Karpas-422 (cell line): Measurements from ENCODE around the gene COQ7. TPM values are rescaled to one million over a fixed set of nuclear protein-coding genes. Genes with fewer than 3 reads are reported as not detected.

Source experiments
- DNase-seq: peaks from one replicate; pipeline ENCODE4 v3.0.0-alpha.2; 2015
- H2AFZ ChIP-seq: fragments of 200-600 bp; sonication (generic); 2 replicates; pipeline ENCODE4 v1.6.1; 2014; ENCODE audit warnings: antibody characterized with exemption, low read length, mixed read lengths
- H3K27ac ChIP-seq: fragments of 200-600 bp; sonication (generic); 2 replicates; pipeline ENCODE4 v1.5.1; 2014; ENCODE audit warnings: mild to moderate bottlenecking, low read length, moderate library complexity
- H3K27me3 ChIP-seq: fragments of 200-600 bp; sonication (generic); 2 replicates; pipeline ENCODE4 v1.6.1; 2014; ENCODE audit warnings: low read length, mixed read lengths
- H3K36me3 ChIP-seq: fragments of 200-600 bp; sonication (generic); 2 replicates; pipeline ENCODE4 v1.6.1; 2014; ENCODE audit warnings: low read length, mixed read lengths; ENCODE audit not compliant: insufficient read depth
- H3K4me1 ChIP-seq: fragments of 200-600 bp; sonication (generic); 2 replicates; pipeline ENCODE4 v1.6.1; 2014; ENCODE audit warnings: mild to moderate bottlenecking, low read length, mixed read lengths
- H3K4me2 ChIP-seq: fragments of 200-600 bp; sonication (generic); 2 replicates; pipeline ENCODE4 v1.6.1; 2014; ENCODE audit warnings: low read length, low read depth, mild to moderate bottlenecking; ENCODE audit not compliant: poor library complexity, severe bottlenecking
- H3K4me3 ChIP-seq: fragments of 200-600 bp; sonication (generic); 2 replicates; pipeline ENCODE4 v1.5.1; 2014; ENCODE audit warnings: mild to moderate bottlenecking, antibody characterized with exemption, low read length, mixed read lengths
- H3K79me2 ChIP-seq: fragments of 200-600 bp; sonication (generic); 2 replicates; pipeline ENCODE4 v1.6.1; 2014; ENCODE audit warnings: mild to moderate bottlenecking, low read length, mixed read lengths
- H3K9ac ChIP-seq: fragments of 200-600 bp; sonication (generic); 2 replicates; pipeline ENCODE4 v1.6.0; 2014; ENCODE audit warnings: low read length
- H3K9me2 ChIP-seq: fragments of 200-600 bp; sonication (generic), shearing (Covaris generic); replicated peaks from 2 replicates; pipeline ENCODE4 v1.6.0; 2014; ENCODE audit warnings: mild to moderate bottlenecking, low read length, moderate library complexity; ENCODE audit not compliant: insufficient read depth
- H3K9me3 ChIP-seq: fragments of 300-700, 200-600 bp; sonication (generic); 2 replicates; pipeline ENCODE4 v1.6.1; 2014; ENCODE audit warnings: low read length, mixed read lengths
- H4K20me1 ChIP-seq: fragments of 200-600 bp; sonication (generic); 2 replicates; pipeline ENCODE4 v1.6.1; 2014; ENCODE audit warnings: mild to moderate bottlenecking, antibody characterized with exemption, low read length, low read depth; ENCODE audit not compliant: insufficient read depth
- total RNA-seq: library from RNA; depleted of rRNA; stranded (reverse); fragments of >200 nt; shearing (Covaris generic); gene quantifications from 2 replicates; pipeline ENCODE4 v1.2.3, GENCODE V29; 2014; ENCODE audit warnings: low replicate concordance

Gene COQ7
- total RNA-seq, 1 experiment from 2014 or later = 6.1 TPM

GRCh38 chr16:19044769-19045168, 22.6 kb upstream of the COQ7 start:
- no peaks in the 10 kb centered on the region for H3K9me2 ChIP-seq
- no peaks in the 10 kb centered on the region for H3K79me2 ChIP-seq
- no peak overlapping the region for H3K4me2 ChIP-seq
- H3K27ac ChIP-seq = no peak overlapping the region
- DNase-seq = no peak
- H3K4me1 ChIP-seq = no peaks in the 10 kb centered on the region
- no peak overlapping the region for H3K9ac ChIP-seq
- H4K20me1 ChIP-seq = no peaks in the 10 kb centered on the region
- H2AFZ ChIP-seq = no peak overlapping the region
- no peaks in the 10 kb centered on the region for H3K27me3 ChIP-seq
- H3K4me3 ChIP-seq = no peak overlapping the region
- H3K36me3 ChIP-seq = no peaks in the 10 kb centered on the region
- no peaks in the 10 kb centered on the region for H3K9me3 ChIP-seq

- Histone ChIP-seq H3K27ac (no peak overlapping the region), H3K4me3 (no peak overlapping the region), H3K4me1 (no peaks in the 10 kb centered on the region), H3K27me3 (no peaks in the 10 kb centered on the region), H3K9me3 (no peaks in the 10 kb centered on the region), H3K36me3 (no peaks in the 10 kb centered on the region), H3K79me2 (no peaks in the 10 kb centered on the region), H2AFZ (no peak overlapping the region), H4K20me1 (no peaks in the 10 kb centered on the region), H3K9ac (no peak overlapping the region), H3K9me2 (no peaks in the 10 kb centered on the region), H3K4me2 (no peak overlapping the region)
- DNase-seq = no peak
Observed at GRCh38 chr16:19046062-19046461, 21.4 kb upstream of the COQ7 start.

GRCh38 chr16:19062706-19063105, 4.7 kb upstream of the COQ7 start:
- 0 out of 2 replicates have a peak overlapping the region, but pooled peaks have one; percentile 62 for H2AFZ ChIP-seq
- no peak overlapping the region for H3K4me2 ChIP-seq
- H3K27ac ChIP-seq = no peak overlapping the region
- H3K36me3 ChIP-seq = no peaks in the 10 kb centered on the region
- H3K79me2 ChIP-seq = no peaks in the 10 kb centered on the region
- H3K4me1 ChIP-seq = no peaks in the 10 kb centered on the region
- H3K9ac ChIP-seq = no peak overlapping the region
- no peak overlapping the region for H3K4me3 ChIP-seq
- DNase-seq = no peak
- no peaks in the 10 kb centered on the region for H3K9me2 ChIP-seq
- no peaks in the 10 kb centered on the region for H3K27me3 ChIP-seq
- H4K20me1 ChIP-seq = no peaks in the 10 kb centered on the region
- no peaks in the 10 kb centered on the region for H3K9me3 ChIP-seq

GRCh38 chr16:19066988-19067348, 446 bp upstream of the COQ7 start:
- no peaks in the 10 kb centered on the region for H3K79me2 ChIP-seq
- H3K27ac ChIP-seq = no peak overlapping the region
- H3K4me2 ChIP-seq = peak overlapping the region; percentile 29
- H3K36me3 ChIP-seq = no peaks in the 10 kb centered on the region
- peaks cover 11% of the 10 kb centered on the region for H3K4me1 ChIP-seq
- no peaks in the 10 kb centered on the region for H3K9me2 ChIP-seq
- H3K9ac ChIP-seq = no peak overlapping the region
- no peaks in the 10 kb centered on the region for H3K27me3 ChIP-seq
- no peaks in the 10 kb centered on the region for H3K9me3 ChIP-seq
- H2AFZ ChIP-seq = peak overlapping the region; percentile 69; the same call in 1 of the 2 replicates
- H4K20me1 ChIP-seq = no peaks in the 10 kb centered on the region
- peak; percentile 39 for DNase-seq
- H3K4me3 ChIP-seq = no peak overlapping the region

GRCh38 chr16:19068237-19068815, 912 bp downstream of the COQ7 start:
- Histone ChIP-seq H3K9me3 (no peaks in the 10 kb centered on the region), H3K4me3 (peak overlapping the region; percentile 79), H3K79me2 (no peaks in the 10 kb centered on the region), H4K20me1 (no peaks in the 10 kb centered on the region), H3K9ac (peak overlapping the region; percentile 90), H3K36me3 (no peaks in the 10 kb centered on the region), H3K27ac (peak overlapping the region; percentile 91), H2AFZ (peak overlapping the region; percentile 85), H3K27me3 (no peaks in the 10 kb centered on the region), H3K4me2 (peak overlapping the region; percentile 79), H3K9me2 (no peaks in the 10 kb centered on the region), H3K4me1 (peaks cover 11% of the 10 kb centered on the region)
- DNase-seq = no peak

GRCh38 chr16:19071811-19072777, 4.7 kb downstream of the COQ7 start:
- no peaks in the 10 kb centered on the region for H3K79me2 ChIP-seq
- H3K27me3 ChIP-seq = no peaks in the 10 kb centered on the region
- no peak overlapping the region for H3K4me2 ChIP-seq
- peaks cover 11% of the 10 kb centered on the region for H3K4me1 ChIP-seq
- no peak overlapping the region for H3K4me3 ChIP-seq
- no peak overlapping the region for H2AFZ ChIP-seq
- DNase-seq = peak; percentile 89
- H3K9me2 ChIP-seq = no peaks in the 10 kb centered on the region
- no peaks in the 10 kb centered on the region for H4K20me1 ChIP-seq
- no peaks in the 10 kb centered on the region for H3K9me3 ChIP-seq
- no peaks in the 10 kb centered on the region for H3K36me3 ChIP-seq
- no peak overlapping the region for H3K9ac ChIP-seq
- no peak overlapping the region for H3K27ac ChIP-seq

- Histone ChIP-seq H2AFZ (no peak overlapping the region), H3K4me3 (no peak overlapping the region), H3K27me3 (no peaks in the 10 kb centered on the region), H3K9me3 (no peaks in the 10 kb centered on the region), H3K9ac (no peak overlapping the region), H4K20me1 (no peaks in the 10 kb centered on the region), H3K9me2 (no peaks in the 10 kb centered on the region), H3K27ac (no peak overlapping the region), H3K79me2 (no peaks in the 10 kb centered on the region), H3K36me3 (no peaks in the 10 kb centered on the region), H3K4me1 (peaks cover 7% of the 10 kb centered on the region; the same call in 1 of the 2 replicates), H3K4me2 (no peak overlapping the region)
- no peak for DNase-seq
Observed at GRCh38 chr16:19073344-19073743, 5.9 kb downstream of the COQ7 start.

- no peaks in the 10 kb centered on the region for H3K36me3 ChIP-seq
- H3K9me3 ChIP-seq = no peaks in the 10 kb centered on the region
- no peak overlapping the region for H3K4me3 ChIP-seq
- peak; percentile 2 for DNase-seq
- no peaks in the 10 kb centered on the region for H4K20me1 ChIP-seq
- no peaks in the 10 kb centered on the region for H3K79me2 ChIP-seq
- H3K27me3 ChIP-seq = no peaks in the 10 kb centered on the region
- H3K9me2 ChIP-seq = no peaks in the 10 kb centered on the region
- H2AFZ ChIP-seq = no peak overlapping the region
- peaks cover 2% of the 10 kb centered on the region; the same call in 1 of the 2 replicates for H3K4me1 ChIP-seq
- no peak overlapping the region for H3K27ac ChIP-seq
- H3K9ac ChIP-seq = no peak overlapping the region
- no peak overlapping the region for H3K4me2 ChIP-seq
Observed at GRCh38 chr16:19073863-19074262, 6.4 kb downstream of the COQ7 start.
